Measurements from ENCODE around the gene KIF26A.

Gene KIF26A

GRCh38 chr14:104177411-104177810, 39.0 kb downstream of the KIF26A start:
- DNase-seq (ENCODE audit: low spot score): no peak

- DNase-seq (ENCODE audit: low spot score): no peak
These were observed 39.9 kb downstream of the KIF26A start for GRCh38 chr14:104178279-104178678.

GRCh38 chr14:104179126-104179525, 40.7 kb downstream of the KIF26A start:
- no peak for DNase-seq (ENCODE audit: low spot score)

GRCh38 chr14:104179564-104180129, 41.3 kb downstream of the KIF26A start:
- DNase-seq (ENCODE audit: low spot score): no peak

- no peak for DNase-seq (ENCODE audit: low spot score)
These were observed 42.3 kb downstream of the KIF26A start for GRCh38 chr14:104180561-104181165.

- no peak for DNase-seq (ENCODE audit: low spot score)
These were observed 43.6 kb downstream of the KIF26A start for GRCh38 chr14:104181761-104182530.

GRCh38 chr14:104182857-104183425, 44.6 kb downstream of the KIF26A start:
- DNase-seq (ENCODE audit: low spot score): no peak

GRCh38 chr14:104183796-104184195, 45.4 kb downstream of the KIF26A start:
- DNase-seq (ENCODE audit: low spot score): no peak

- no peak for DNase-seq (ENCODE audit: low spot score)
These were observed 46.1 kb downstream of the KIF26A start for GRCh38 chr14:104184506-104184905.

- no peak for DNase-seq (ENCODE audit: low spot score)
These were observed 46.6 kb downstream of the KIF26A start for GRCh38 chr14:104184911-104185499.

GRCh38 chr14:104185916-104186495, 47.6 kb downstream of the KIF26A start:
- DNase-seq (ENCODE audit: low spot score): no peak

GRCh38 chr14:104186575-104186974, 48.2 kb downstream of the KIF26A start:
- DNase-seq (ENCODE audit: low spot score): no peak

GRCh38 chr14:104187121-104187889, 48.9 kb downstream of the KIF26A start:
- no peak for DNase-seq (ENCODE audit: low spot score)

- DNase-seq (ENCODE audit: low spot score): no peak
These were observed 49.7 kb downstream of the KIF26A start for GRCh38 chr14:104187931-104188726.

GRCh38 chr14:104188727-104189400, 50.5 kb downstream of the KIF26A start:
- DNase-seq (ENCODE audit: low spot score): no peak

GRCh38 chr14:104189629-104190335, 51.4 kb downstream of the KIF26A start:
- no peak for DNase-seq (ENCODE audit: low spot score)

- DNase-seq (ENCODE audit: low spot score): no peak
These were observed 52.1 kb downstream of the KIF26A start for GRCh38 chr14:104190396-104191000.

- no peak for DNase-seq (ENCODE audit: low spot score)
These were observed 53.1 kb downstream of the KIF26A start for GRCh38 chr14:104191409-104191997.
